A549 (cell line): ENCODE measurements around the gene CALN1. TPM values are rescaled to one million over a fixed set of nuclear protein-coding genes. Genes with fewer than 3 reads are reported as not detected.

Experiments
- ATAC-seq, 2 experiments: fragments of 200-7000 bp in 1 of 2; fragments of >200 bp in 1 of 2; cut with Nextera tagmentation in 1 of 2; cut with Tn5 transposase in 1 of 2; 3 replicates each; pipeline versions ENCODE4 v1.8.0 to v1.9.1; 2018 to 2020; ENCODE audit warnings: mild to moderate bottlenecking in 1 of 2, moderate library complexity in 1 of 2
- CTCF ChIA-PET: fragments of 300-600 bp; sonication (Branson Sonifier 250); formaldehyde crosslinking; extraction: SDS; loops from one replicate; lab custom pipeline; 2021; ENCODE audit warnings: antibody characterized with exemption, inconsistent platforms; lab: Yijun Ruan, JAX
- POLR2A ChIA-PET: fragments of 350-600 bp; formaldehyde crosslinking; extraction: SDS; loops from one replicate; lab custom pipeline; 2021; ENCODE audit warnings: antibody characterized with exemption, inconsistent platforms; lab: Yijun Ruan, JAX
- DNase-seq, 2 experiments: peaks; one replicate each; pipeline versions ENCODE4 v3.0.0 to v3.0.0-alpha.2; 2011 to 2016; ENCODE audit warnings: low read depth in 1 of 2, low spot score in 1 of 2
- FAIRE-seq: peaks from 2 replicates; lab custom pipeline; 2011; peaks lifted over from hg19 to GRCh38; lab: Jason Lieb, UNC
- H3K27ac ChIP-seq, 2 experiments: fragments of >200 bp; sonication (Bioruptor Twin); formaldehyde crosslinking; 3 replicates each; pipeline ENCODE4 v1.5.1; 2016 to 2017
- H3K4me1 ChIP-seq: fragments of >200 bp; sonication (Bioruptor Twin); formaldehyde crosslinking; 3 replicates; pipeline ENCODE4 v1.6.1; 2016
- H3K4me2 ChIP-seq: fragments of >200 bp; sonication (Bioruptor Twin); formaldehyde crosslinking; 3 replicates; pipeline ENCODE4 v1.6.1; 2016
- H3K4me3 ChIP-seq: fragments of >200 bp; sonication (Bioruptor Twin); formaldehyde crosslinking; 3 replicates; pipeline ENCODE4 v1.5.1; 2016
- H3K9me3 ChIP-seq: fragments of >200 bp; sonication (Bioruptor Twin); formaldehyde crosslinking; 3 replicates; pipeline ENCODE4 v1.6.1; 2016
- CBX2 ChIP-seq: fragments of 200-600 bp; sonication (generic); IDR thresholded peaks from 2 replicates; pipeline ENCODE4 v1.6.1; 2016; ENCODE audit warnings: low read depth, mild to moderate bottlenecking, borderline replicate concordance
- CHD2 ChIP-seq: fragments of 150-350 bp; IDR thresholded peaks from 2 replicates; pipeline ENCODE4 v1.6.1; 2014; ENCODE audit warnings: low read length; ENCODE audit not compliant: partially characterized antibody
- FOSB ChIP-seq: fragments of 250-450 bp; sonication (Bioruptor Pico); IDR thresholded peaks from 2 replicates; pipeline ENCODE4 v1.5.0; 2020; ENCODE audit warnings: mild to moderate bottlenecking, moderate library complexity
- FOSL2 ChIP-seq, 2 experiments: fragments of 450-650 bp in 1 of 2; fragments of >200 bp in 1 of 2; sonication (Bioruptor Twin) in 1 of 2; formaldehyde crosslinking; IDR thresholded peaks; 2 replicates each; pipeline versions ENCODE4 v1.5.0 to v1.6.1; 2016 to 2020; ENCODE audit warnings: mild to moderate bottlenecking in 1 of 2, moderate library complexity in 1 of 2
- FOXS1 ChIP-seq: fragments of 250-450 bp; sonication (Bioruptor Pico); IDR thresholded peaks from 2 replicates; pipeline ENCODE4 v1.5.0; 2020; ENCODE audit warnings: mild to moderate bottlenecking, moderate library complexity
- HDAC2 ChIP-seq: fragments of 200-600 bp; sonication (generic); IDR thresholded peaks from 2 replicates; pipeline ENCODE4 v1.6.1; 2016
- HEYL ChIP-seq: fragments of 250-450 bp; sonication (Bioruptor Pico); IDR thresholded peaks from 2 replicates; pipeline ENCODE4 v1.8.0; 2021; ENCODE audit warnings: mild to moderate bottlenecking, moderate library complexity
- HOXA7 ChIP-seq: fragments of 250-450 bp; sonication (Bioruptor Pico); IDR thresholded peaks from 2 replicates; pipeline ENCODE4 v1.5.0; 2020; ENCODE audit warnings: mild to moderate bottlenecking, moderate library complexity
- KDM1A ChIP-seq: fragments of 200-600 bp; sonication (generic); IDR thresholded peaks from 2 replicates; pipeline ENCODE4 v1.6.1; 2016; ENCODE audit warnings: low read depth, mild to moderate bottlenecking
- KDM5A ChIP-seq: fragments of 200-600 bp; sonication (generic); IDR thresholded peaks from 2 replicates; pipeline ENCODE4 v1.6.1; 2016; ENCODE audit warnings: antibody characterized with exemption, mild to moderate bottlenecking
- MAZ ChIP-seq: fragments of 150-350 bp; IDR thresholded peaks from 2 replicates; pipeline ENCODE4 v1.6.1; 2014; ENCODE audit warnings: antibody characterized with exemption, low read depth, low read length, borderline replicate concordance
- NPAS2 ChIP-seq: fragments of 250-450 bp; sonication (Bioruptor Pico); IDR thresholded peaks from 2 replicates; pipeline ENCODE4 v1.8.0; 2022; ENCODE audit warnings: mild to moderate bottlenecking, moderate library complexity, borderline replicate concordance
- NR3C1 ChIP-seq: fragments of >200 bp; sonication (Bioruptor Twin); formaldehyde crosslinking; IDR thresholded peaks from 3 replicates; pipeline ENCODE4 v1.6.1; 2017
- RAD21 ChIP-seq, 2 experiments: fragments of >200 bp in 1 of 2; sonication (Bioruptor Twin) in 1 of 2; formaldehyde crosslinking in 1 of 2; IDR thresholded peaks in 1 of 2; conservative IDR thresholded peaks in 1 of 2; 2 replicates in 1 of 2; 3 replicates in 1 of 2; pipeline ENCODE4 v1.6.1; 2012 to 2018; ENCODE audit warnings: inconsistent platforms in 1 of 2
- RCOR1 ChIP-seq: fragments of 150-350 bp; IDR thresholded peaks from 2 replicates; pipeline ENCODE4 v1.6.1; 2014; ENCODE audit warnings: antibody characterized with exemption, low read length, low read depth
- REST ChIP-seq: fragments of 200-600 bp; sonication (generic); IDR thresholded peaks from 2 replicates; pipeline ENCODE4 v1.6.1; 2016; ENCODE audit warnings: antibody characterized with exemption, mild to moderate bottlenecking, moderate library complexity
- SREBF2 ChIP-seq: fragments of 450-650 bp; IDR thresholded peaks from 2 replicates; pipeline ENCODE4 v1.6.1; 2014; ENCODE audit warnings: mild to moderate bottlenecking, moderate library complexity
- USF2 ChIP-seq: fragments of 450-650 bp; IDR thresholded peaks from 2 replicates; pipeline ENCODE4 v1.6.1; 2014; ENCODE audit warnings: antibody characterized with exemption
- ZC3H11A ChIP-seq: fragments of 450-650 bp; IDR thresholded peaks from 2 replicates; pipeline ENCODE4 v1.6.1; 2014; ENCODE audit warnings: antibody characterized with exemption, mild to moderate bottlenecking
- ZNF302 ChIP-seq: fragments of 250-450 bp; sonication (Bioruptor Pico); IDR thresholded peaks from 2 replicates; pipeline ENCODE4 v1.9.0; 2021; ENCODE audit warnings: inconsistent platforms, mild to moderate bottlenecking, moderate library complexity
- WGBS: methylation state at CpG from one replicate; pipeline ENCODE4 v1.1.6; 2017; ENCODE audit errors: missing lambda C conversion rate; 5-methylcytosine and 5-hydroxymethylcytosine counted together
- polyA plus RNA-seq, 4 experiments: library from polyadenylated mRNA; depleted of rRNA in 3 of 4; stranded (reverse); fragments of >200 nt; fragmentation: RNase III in 1 of 4; extraction: RNeasy Plus Mini Kit Qiagen cat#74134 plus additional on column Dnase treatment in 1 of 4; gene quantifications; 2 replicates in 3 of 4; 3 replicates in 1 of 4; pipeline ENCODE4 v1.2.3, GENCODE V29; 2011 to 2017
- TF ChIP-seq, protein P1 (sequence below): IDR thresholded peaks from 2 replicates; pipeline ENCODE4 v1.6.1; 2012
- TF ChIP-seq, protein P2 (sequence below): IDR thresholded peaks from 2 replicates; pipeline ENCODE4 v1.6.1; 2012; ENCODE audit warnings: low read depth, borderline replicate concordance

CALN1 gene
- polyA plus RNA-seq, 2 of the 4 experiments (the other 2 are of a cell fraction): not detected

GRCh38 chr7:72405871-72406270 lies 6.3 kb downstream of the CALN1 start (continued):
- TF ChIP-seq KDM1A (no peak), ZC3H11A (no peak), CHD2 (no peak)

- Histone ChIP-seq H3K27ac (no peak overlapping the region; a peak in 1 of 6 replicates), H3K4me1 (no peaks in the 10 kb centered on the region), H3K4me3 (no peak overlapping the region), H3K4me2 (peak overlapping the region; percentile 32; the same call in 2 of the 3 replicates), H3K9me3 (no peaks in the 10 kb centered on the region)
- no peak for TF ChIP-seq FOSL2 (IDR thresholded peaks at IDR 0.05)
- peak; percentile 27; the same call in 1 of the 2 replicates for TF ChIP-seq FOSL2 (CRISPR knock-in tag; IDR thresholded peaks at IDR 0.05)
- no peak for TF ChIP-seq RCOR1
- TF ChIP-seq CBX2: no peak
- ATAC-seq: no peak
- ChIA-PET POLR2A (no interaction called here), CTCF (interaction anchor here (0.6 kb wide), 3 partner anchors 173 to 1785 kb away, joined by 3 to 4 read pairs (median 3); no protein-coding TSS in a partner anchor)
- FAIRE-seq: no peak
- WGBS: 8% methylated on average over 11 of the region's 11 CpGs
- no peak for DNase-seq
Measured at GRCh38 chr7:72405418-72405817, 6.7 kb downstream of the CALN1 start.

GRCh38 chr7:72404743-72405142 lies 7.4 kb downstream of the CALN1 start:
- ChIA-PET POLR2A (no interaction called here), CTCF (no interaction called here)
- 33% methylated on average over 5 of the region's 5 CpGs for WGBS
- no peaks in the 10 kb centered on the region for H3K9me3 ChIP-seq
- H3K4me2 ChIP-seq: no peak overlapping the region
- no peak for TF ChIP-seq NPAS2 (CRISPR knock-in tag)
- TF ChIP-seq USF2: no peak
- no peak for TF ChIP-seq FOXS1
- TF ChIP-seq, protein P1, sequence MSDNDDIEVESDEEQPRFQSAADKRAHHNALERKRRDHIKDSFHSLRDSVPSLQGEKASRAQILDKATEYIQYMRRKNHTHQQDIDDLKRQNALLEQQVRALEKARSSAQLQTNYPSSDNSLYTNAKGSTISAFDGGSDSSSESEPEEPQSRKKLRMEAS: no peak
- no peak for TF ChIP-seq CBX2
- TF ChIP-seq HDAC2: no peak
- no peak for TF ChIP-seq HOXA7 (CRISPR knock-in tag)
- TF ChIP-seq NR3C1: no peak
- TF ChIP-seq FOSB: no peak
- TF ChIP-seq, protein P2, sequence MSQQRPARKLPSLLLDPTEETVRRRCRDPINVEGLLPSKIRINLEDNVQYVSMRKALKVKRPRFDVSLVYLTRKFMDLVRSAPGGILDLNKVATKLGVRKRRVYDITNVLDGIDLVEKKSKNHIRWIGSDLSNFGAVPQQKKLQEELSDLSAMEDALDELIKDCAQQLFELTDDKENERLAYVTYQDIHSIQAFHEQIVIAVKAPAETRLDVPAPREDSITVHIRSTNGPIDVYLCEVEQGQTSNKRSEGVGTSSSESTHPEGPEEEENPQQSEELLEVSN: no peak
- no peak for TF ChIP-seq MAZ
- no peak for TF ChIP-seq RAD21 (conservative IDR thresholded peaks at IDR 0.05 in 1 of 2, IDR thresholded peaks at IDR 0.05 in 1 of 2)
- TF ChIP-seq SREBF2: no peak
- no peak for TF ChIP-seq CHD2
- no peak for TF ChIP-seq KDM5A
- no peak for TF ChIP-seq ZNF302 (CRISPR knock-in tag)
- no peaks in the 10 kb centered on the region for H3K4me1 ChIP-seq
- FAIRE-seq: no peak
- ATAC-seq: no peak
- H3K27ac ChIP-seq: no peak overlapping the region
- no peak for DNase-seq
- H3K4me3 ChIP-seq: no peak overlapping the region

- DNase-seq (peak in 1 of 2 experiments; percentile 3), FAIRE-seq (no peak), ATAC-seq (no peak)
- POLR2A ChIA-PET: no interaction called here
- TF ChIP-seq HEYL (CRISPR knock-in tag) (no peak), REST (no peak)
- H3K4me1 ChIP-seq: no peaks in the 10 kb centered on the region
- H3K4me3 ChIP-seq: no peak overlapping the region
- H3K9me3 ChIP-seq: no peaks in the 10 kb centered on the region
- H3K27ac ChIP-seq: no peak overlapping the region
- 28% methylated on average over 9 of the region's 9 CpGs for WGBS
- no peak overlapping the region for H3K4me2 ChIP-seq
- CTCF ChIA-PET: no interaction called here
Measured at GRCh38 chr7:72403458-72404076, 8.6 kb downstream of the CALN1 start.
